ENCODE data around the gene FLNB. TPM values are rescaled to one million over a fixed set of nuclear protein-coding genes. Genes with fewer than 3 reads are reported as not detected.

The FLNB gene
- total RNA-seq, 4 donors from 2014 or later = 164 to 258 (median 242) TPM

GRCh38 chr3:58203541-58203940, 195.3 kb downstream of the FLNB start:
- Histone ChIP-seq H3K9me3 (no peaks in the 10 kb centered on the region), H3K36me3 (no peaks in the 10 kb centered on the region), H3K27me3 (no peaks in the 10 kb centered on the region), H3K4me3 (replicated peaks in 1 of 3) (no peak overlapping the region), H3K4me1 (peaks cover 0 to 4% of the 10 kb centered on the region in 2 donors), H3K27ac (no peak overlapping the region)
- TF ChIP-seq POLR2A (IDR thresholded peaks at IDR 0.05) (no peak), CTCF (IDR thresholded peaks at IDR 0.05) (no peak)
- intact Hi-C loops (cut with DNase I) = no loop called here
- 96 to 100% methylated on average over 4 of the region's 4 CpGs for WGBS, 2 donors
- DNase-seq = no peak

DNA sequence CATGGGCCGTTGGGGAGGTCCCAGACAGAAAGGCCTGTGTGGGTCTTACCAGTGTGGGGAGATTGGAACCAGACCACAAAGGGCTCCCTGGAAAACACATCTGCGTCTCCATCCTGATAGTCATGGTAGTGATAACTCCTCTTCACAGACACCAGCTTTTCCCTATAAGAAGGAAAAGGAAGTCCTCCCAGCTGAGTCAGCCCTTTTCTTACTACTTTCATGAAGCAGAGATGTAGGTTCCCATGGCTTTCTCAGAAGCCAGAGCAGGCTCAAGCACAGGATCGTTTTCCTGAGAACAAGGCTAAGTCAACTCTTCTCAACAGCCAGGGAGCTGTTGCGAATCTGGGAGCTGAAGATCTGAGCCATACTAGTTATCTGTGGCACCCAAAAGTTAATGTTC, 196.5 kb downstream of the FLNB start:
- no peaks in the 10 kb centered on the region for H3K27me3 ChIP-seq
- no peaks in the 10 kb centered on the region for H3K4me1 ChIP-seq
- intact Hi-C loops (cut with DNase I) = no loop called here
- no peak overlapping the region for H3K4me3 ChIP-seq (replicated peaks in 1 of 3)
- H3K36me3 ChIP-seq = no peaks in the 10 kb centered on the region
- TF ChIP-seq CTCF (IDR thresholded peaks at IDR 0.05) (no peak), POLR2A (IDR thresholded peaks at IDR 0.05) (no peak)
- DNase-seq = no peak
- no peak overlapping the region for H3K27ac ChIP-seq
- WGBS, 2 donors = 89 to 95% methylated on average over 4 of the region's 4 CpGs
- no peaks in the 10 kb centered on the region for H3K9me3 ChIP-seq

- 86 to 92% methylated on average over 4 of the region's 4 CpGs for WGBS, 2 donors
- no peak for TF ChIP-seq POLR2A (IDR thresholded peaks at IDR 0.05)
- Histone ChIP-seq H3K9me3 (no peaks in the 10 kb centered on the region), H3K27ac (no peak overlapping the region), H3K27me3 (no peaks in the 10 kb centered on the region), H3K36me3 (no peaks in the 10 kb centered on the region), H3K4me1 (no peaks in the 10 kb centered on the region), H3K4me3 (replicated peaks in 1 of 3) (no peak overlapping the region)
- DNase-seq = no peak
- intact Hi-C loops (cut with DNase I) = no loop called here
These were observed 197.8 kb downstream of the FLNB start for GRCh38 chr3:58205981-58206380.

DNA sequence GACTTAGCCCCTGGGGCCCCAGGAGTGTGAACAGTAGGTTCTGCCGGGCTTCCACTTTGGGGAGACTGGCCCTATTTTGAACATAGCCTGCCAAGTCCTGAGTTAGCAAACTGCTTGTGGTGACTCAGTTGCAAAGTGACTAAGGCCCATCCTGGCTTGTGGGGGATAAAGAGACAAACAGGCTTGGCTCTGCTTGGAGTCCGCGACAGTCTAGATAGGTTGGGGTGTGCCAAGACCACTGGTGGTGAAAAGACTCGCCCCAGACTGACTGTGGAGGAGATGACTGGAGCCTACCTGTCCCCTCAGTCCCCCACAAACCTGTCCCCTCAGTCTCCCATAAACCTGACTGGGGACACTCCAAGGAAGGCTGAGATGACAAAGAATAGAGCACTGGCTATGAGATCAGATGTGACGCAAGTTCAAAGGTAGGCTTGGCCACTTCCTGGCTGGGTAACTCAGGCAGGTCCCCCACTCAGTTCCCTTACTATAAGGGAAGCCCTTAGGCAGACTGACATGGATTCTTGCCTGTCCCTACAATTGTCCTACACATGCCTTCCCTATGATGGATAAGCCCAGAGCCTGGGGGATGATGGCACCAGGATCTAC, 198.3 kb downstream of the FLNB start:
- H3K4me1 ChIP-seq = no peaks in the 10 kb centered on the region
- no peaks in the 10 kb centered on the region for H3K9me3 ChIP-seq
- 85 to 88% methylated on average over 4 to 5 of the region's 5 CpGs for WGBS, 2 donors
- no peaks in the 10 kb centered on the region for H3K36me3 ChIP-seq
- DNase-seq = no peak
- intact Hi-C loops (cut with DNase I) = no loop called here
- no peaks in the 10 kb centered on the region for H3K27me3 ChIP-seq
- H3K4me3 ChIP-seq (replicated peaks in 1 of 3) = no peak overlapping the region
- TF ChIP-seq POLR2A (IDR thresholded peaks at IDR 0.05) = no peak
- no peak for TF ChIP-seq CTCF (IDR thresholded peaks at IDR 0.05)
- H3K27ac ChIP-seq = no peak overlapping the region

DNA sequence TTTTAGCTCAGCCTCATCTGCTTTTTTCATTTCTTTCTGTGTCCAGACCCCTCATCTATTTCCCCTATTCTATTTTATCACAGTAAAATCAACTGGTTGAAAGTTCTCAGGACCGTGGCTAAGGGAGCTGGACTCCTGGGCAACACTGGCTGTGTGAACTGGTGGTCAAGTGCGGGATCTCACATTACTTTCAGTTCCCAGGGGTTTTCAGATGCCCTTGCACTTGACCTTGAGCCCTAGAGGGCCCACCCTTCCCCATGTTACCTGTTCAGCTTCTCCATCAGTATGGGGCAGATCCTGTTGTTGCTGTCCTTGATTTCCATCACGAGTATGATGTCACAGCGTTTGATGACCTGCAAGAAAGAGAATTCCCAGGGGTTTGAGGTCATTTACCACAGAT, 199.7 kb downstream of the FLNB start:
- no peaks in the 10 kb centered on the region for H3K27me3 ChIP-seq
- H3K4me3 ChIP-seq (replicated peaks in 1 of 3) = no peak overlapping the region
- DNase-seq = no peak
- H3K36me3 ChIP-seq = no peaks in the 10 kb centered on the region
- H3K4me1 ChIP-seq = no peaks in the 10 kb centered on the region
- H3K9me3 ChIP-seq = no peaks in the 10 kb centered on the region
- 87 to 89% methylated on average over 4 of the region's 4 CpGs for WGBS, 2 donors
- TF ChIP-seq POLR2A (IDR thresholded peaks at IDR 0.05) (no peak), CTCF (IDR thresholded peaks at IDR 0.05) (no peak)
- no peak overlapping the region for H3K27ac ChIP-seq
- intact Hi-C loops (cut with DNase I) = no loop called here

All from thyroid gland (tissue), 4 donors.